Measurements from ENCODE around the gene ATP4B.

DNA sequence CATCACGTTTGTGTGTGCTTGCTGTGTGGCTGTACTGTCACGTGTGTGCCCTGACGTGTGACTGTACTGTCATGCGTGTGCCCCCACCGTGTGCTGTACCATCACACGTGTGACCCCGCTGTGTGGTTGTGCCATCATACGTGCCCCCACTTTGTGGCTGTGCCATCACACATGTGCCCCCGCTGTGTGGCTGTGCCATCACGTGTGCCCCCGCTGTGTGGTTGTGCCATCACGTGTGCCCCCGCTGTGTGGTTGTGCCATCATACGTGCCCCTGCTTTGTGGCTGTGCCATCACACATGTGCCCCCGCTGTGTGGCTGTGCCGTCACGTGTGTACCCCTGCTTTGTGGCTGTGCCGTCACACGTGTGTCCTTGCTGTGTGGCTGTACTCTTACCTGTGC is 47.7 kb downstream of the ATP4B start:
- TF ChIP-seq EZH2phosphoT487 (IDR thresholded peaks at IDR 0.05; ENCODE audit: insufficient read depth, low read depth) (no peak), EZH2 (IDR thresholded peaks at IDR 0.05; ENCODE audit: insufficient read depth, poor library complexity, severe bottlenecking) (no peak)

Measured in GM23248 (cell line).